GM12875 (cell line): ENCODE results near the gene ZNF787.

ENCODE experiments used
- H3K4me3 ChIP-seq: one replicate; pipeline ENCODE4 v1.5.1; 2011; ENCODE audit warnings: low read depth, low read length, control low read depth
- TF ChIP-seq, protein P1 (sequence below): IDR thresholded peaks from 2 replicates; pipeline ENCODE4 v1.5.1; 2011; ENCODE audit warnings: low read depth, mild to moderate bottlenecking, control low read depth, inconsistent platforms, low read length, moderate library complexity, borderline replicate concordance; ENCODE audit not compliant: insufficient read depth

Gene ZNF787

DNA sequence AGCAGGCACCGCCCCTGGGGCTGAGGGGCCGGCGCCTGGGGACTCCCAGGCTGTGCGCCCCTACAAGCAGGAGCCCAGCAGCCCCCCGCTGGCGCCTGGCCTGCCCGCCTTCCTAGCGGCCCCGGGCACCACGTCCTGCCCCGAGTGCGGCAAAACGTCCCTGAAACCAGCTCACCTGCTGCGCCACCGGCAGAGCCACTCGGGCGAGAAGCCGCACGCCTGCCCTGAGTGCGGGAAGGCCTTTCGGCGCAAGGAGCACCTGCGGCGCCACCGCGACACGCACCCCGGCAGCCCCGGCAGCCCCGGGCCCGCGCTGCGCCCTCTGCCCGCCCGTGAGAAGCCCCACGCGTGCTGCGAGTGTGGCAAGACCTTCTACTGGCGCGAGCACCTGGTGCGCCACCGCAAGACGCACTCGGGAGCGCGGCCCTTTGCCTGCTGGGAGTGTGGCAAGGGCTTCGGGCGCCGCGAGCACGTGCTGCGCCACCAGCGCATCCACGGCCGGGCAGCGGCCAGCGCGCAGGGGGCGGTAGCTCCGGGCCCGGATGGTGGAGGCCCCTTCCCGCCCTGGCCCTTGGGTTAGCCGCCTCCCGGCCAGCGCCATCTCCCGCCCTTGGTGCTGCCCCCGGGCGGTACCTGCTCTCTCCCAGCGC lies 38.7 kb upstream of the ZNF787 start:
- no peak overlapping the region for H3K4me3 ChIP-seq
- TF ChIP-seq, protein P1, sequence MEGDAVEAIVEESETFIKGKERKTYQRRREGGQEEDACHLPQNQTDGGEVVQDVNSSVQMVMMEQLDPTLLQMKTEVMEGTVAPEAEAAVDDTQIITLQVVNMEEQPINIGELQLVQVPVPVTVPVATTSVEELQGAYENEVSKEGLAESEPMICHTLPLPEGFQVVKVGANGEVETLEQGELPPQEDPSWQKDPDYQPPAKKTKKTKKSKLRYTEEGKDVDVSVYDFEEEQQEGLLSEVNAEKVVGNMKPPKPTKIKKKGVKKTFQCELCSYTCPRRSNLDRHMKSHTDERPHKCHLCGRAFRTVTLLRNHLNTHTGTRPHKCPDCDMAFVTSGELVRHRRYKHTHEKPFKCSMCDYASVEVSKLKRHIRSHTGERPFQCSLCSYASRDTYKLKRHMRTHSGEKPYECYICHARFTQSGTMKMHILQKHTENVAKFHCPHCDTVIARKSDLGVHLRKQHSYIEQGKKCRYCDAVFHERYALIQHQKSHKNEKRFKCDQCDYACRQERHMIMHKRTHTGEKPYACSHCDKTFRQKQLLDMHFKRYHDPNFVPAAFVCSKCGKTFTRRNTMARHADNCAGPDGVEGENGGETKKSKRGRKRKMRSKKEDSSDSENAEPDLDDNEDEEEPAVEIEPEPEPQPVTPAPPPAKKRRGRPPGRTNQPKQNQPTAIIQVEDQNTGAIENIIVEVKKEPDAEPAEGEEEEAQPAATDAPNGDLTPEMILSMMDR, result no peak

GRCh38 chr19:56159009-56159559 lies 38.0 kb upstream of the ZNF787 start:
- H3K4me3 ChIP-seq, result no peak overlapping the region
- TF ChIP-seq, protein P1, result no peak

- TF ChIP-seq, protein P1, result no peak
Observed at GRCh38 chr19:56158170-56158757, 37.2 kb upstream of the ZNF787 start.

DNA sequence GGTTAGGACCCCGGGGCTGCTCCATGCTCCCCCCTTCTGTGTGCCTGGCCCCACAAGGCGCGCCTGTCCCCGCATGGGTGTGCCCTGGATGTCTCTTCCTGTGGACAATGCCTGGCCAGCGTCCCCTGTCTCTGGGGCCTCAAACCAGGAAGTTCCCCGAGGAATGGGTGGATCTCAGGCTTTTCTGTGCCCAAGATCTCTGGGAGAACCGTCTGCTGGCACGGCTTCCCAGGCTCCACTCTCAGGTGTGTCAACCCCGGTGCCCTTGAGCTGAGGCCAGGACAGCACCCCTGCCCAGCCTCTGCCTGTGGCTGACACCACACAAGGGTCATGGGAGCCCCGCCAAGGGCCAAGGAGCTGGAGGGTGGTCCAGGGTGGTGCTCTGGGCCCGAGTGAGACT lies 35.7 kb upstream of the ZNF787 start:
- TF ChIP-seq, protein P1, result no peak
- H3K4me3 ChIP-seq, result no peak overlapping the region

More at GRCh38 chr19:56158170-56158757, 37.2 kb upstream of the ZNF787 start:
- no peak overlapping the region for H3K4me3 ChIP-seq

GRCh38 chr19:56155124-56155687 lies 34.1 kb upstream of the ZNF787 start:
- H3K4me3 ChIP-seq, result no peak overlapping the region
- TF ChIP-seq, protein P1, result peak; percentile 33; the same call in 1 of the 2 replicates

- no peak overlapping the region for H3K4me3 ChIP-seq
- TF ChIP-seq, protein P1, result no peak
Observed at GRCh38 chr19:56153507-56153906, 32.4 kb upstream of the ZNF787 start.
